NCI-H2196 (cell line): ENCODE data around the gene USP25.

ENCODE experiments used
- DNase-seq: peaks from one replicate; lab custom pipeline; 2025; ENCODE audit not compliant: unreplicated experiment; lab: John Stamatoyannopoulos, UW

The USP25 gene

GRCh38 chr21:15850645-15851044, 120.9 kb downstream of the USP25 start:
- DNase-seq = no peak

GRCh38 chr21:15852146-15852545, 122.4 kb downstream of the USP25 start:
- DNase-seq = no peak

GRCh38 chr21:15853126-15853525, 123.3 kb downstream of the USP25 start:
- DNase-seq = no peak

GRCh38 chr21:15856813-15857212, 127.0 kb downstream of the USP25 start:
- DNase-seq = no peak

- no peak for DNase-seq
These were observed 128.0 kb downstream of the USP25 start for GRCh38 chr21:15857740-15858139.

GRCh38 chr21:15860541-15860940, 130.8 kb downstream of the USP25 start:
- DNase-seq = no peak

GRCh38 chr21:15868940-15869339, 139.2 kb downstream of the USP25 start:
- no peak for DNase-seq

GRCh38 chr21:15870819-15871218, 141.0 kb downstream of the USP25 start:
- DNase-seq = no peak

- DNase-seq = no peak
These were observed 142.5 kb downstream of the USP25 start for GRCh38 chr21:15872236-15872635.

- DNase-seq = no peak
These were observed 144.8 kb downstream of the USP25 start for GRCh38 chr21:15874615-15875014.

- no peak for DNase-seq
These were observed 145.5 kb downstream of the USP25 start for GRCh38 chr21:15875286-15875685.

- DNase-seq = no peak
These were observed 164.1 kb downstream of the USP25 start for GRCh38 chr21:15893902-15894301.

- no peak for DNase-seq
These were observed 164.8 kb downstream of the USP25 start for GRCh38 chr21:15894596-15894995.

- DNase-seq = no peak
These were observed 165.6 kb downstream of the USP25 start for GRCh38 chr21:15895142-15896106.

GRCh38 chr21:15896501-15896900, 166.7 kb downstream of the USP25 start:
- DNase-seq = no peak

- no peak for DNase-seq
These were observed 174.6 kb downstream of the USP25 start for GRCh38 chr21:15904389-15904788.

- no peak for DNase-seq
These were observed 178.4 kb downstream of the USP25 start for GRCh38 chr21:15908187-15908586.

- no peak for DNase-seq
These were observed 198.4 kb downstream of the USP25 start for GRCh38 chr21:15928196-15928595.

- DNase-seq = no peak
These were observed 199.1 kb downstream of the USP25 start for GRCh38 chr21:15928686-15929425.

GRCh38 chr21:15929536-15929935, 199.8 kb downstream of the USP25 start:
- no peak for DNase-seq
